ENCODE data around the gene PLEKHH1. TPM values are rescaled to one million over a fixed set of nuclear protein-coding genes. Genes with fewer than 3 reads are reported as not detected.

The PLEKHH1 gene
- total and polyA plus RNA-seq, 2 of the 8 experiments (the other 6 are each of a cell fraction or from before 2014, with no cell fraction given), result 28.3 to 33.3 TPM

DNA sequence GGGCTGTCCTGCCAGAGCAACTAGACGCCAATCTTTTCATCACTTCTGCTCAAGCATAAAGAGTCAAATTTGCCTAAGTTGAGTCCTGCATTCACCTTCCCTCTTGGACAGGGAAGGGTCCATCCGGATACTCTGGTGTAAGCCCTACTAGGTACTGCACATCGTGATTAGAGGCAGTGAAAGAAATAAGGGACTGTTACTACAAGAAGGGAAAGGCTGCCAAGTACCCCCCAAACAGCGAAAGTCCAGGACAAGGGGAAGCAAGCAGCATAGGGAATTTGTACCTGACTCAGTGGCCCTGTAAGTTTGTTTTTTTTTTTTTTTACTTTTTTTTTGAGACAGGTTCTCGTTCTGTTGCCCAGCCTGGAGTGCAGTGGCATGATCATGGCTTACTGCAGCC is 13.7 kb upstream of the PLEKHH1 start:
- H3K14ac ChIP-seq (ENCODE audit: insufficient read length), result no peak overlapping the region
- H3K23ac ChIP-seq (ENCODE audit: insufficient read length), result no peak overlapping the region
- H4K91ac ChIP-seq (replicated peaks; ENCODE audit: insufficient read length, low read length), result no peak overlapping the region
- H3K4ac ChIP-seq (replicated peaks; ENCODE audit: insufficient read length, low read depth, low read length), result no peak overlapping the region
- H3K23me2 ChIP-seq (ENCODE audit: low read depth, low read length), result peaks cover 4% of the 10 kb centered on the region; the same call in 1 of the 2 replicates
- DNase-seq (ENCODE audit: low read depth in 1 of 2, low spot score in 2 of 2) (no peak), FAIRE-seq (no peak)
- no peak overlapping the region for H2BK12ac ChIP-seq (ENCODE audit: low read depth, low read length)
- H2BK15ac ChIP-seq (ENCODE audit: low read length), result no peak overlapping the region
- H2BK5ac ChIP-seq (ENCODE audit: low read depth, low read length), result no peak overlapping the region
- no peak overlapping the region for H2BK20ac ChIP-seq (ENCODE audit: low read length)
- H4K5ac ChIP-seq (ENCODE audit: insufficient read length, low read depth, low read length), result no peak overlapping the region
- no peak overlapping the region for H3K18ac ChIP-seq (ENCODE audit: extremely low read depth, low read length)
- no peak overlapping the region for H2BK120ac ChIP-seq (replicated peaks; ENCODE audit: low read depth, low read length)
- no peak overlapping the region for H3K27ac ChIP-seq (ENCODE audit: low read depth, low read length)
- no peak overlapping the region for H4K8ac ChIP-seq (ENCODE audit: extremely low read depth, insufficient read depth, low read length)
- H2AFZ ChIP-seq (ENCODE audit: low read length), result no peak overlapping the region
- H3K9ac ChIP-seq (replicated peaks in 1 of 4; ENCODE audit: extremely low read depth in 1 of 4, low read depth in 3 of 4, low read length in 3 of 4), result no peak overlapping the region
- peaks cover 7 to 32% (median 24%) of the 10 kb centered on the region in 4 experiments for H3K27me3 ChIP-seq (replicated peaks in 1 of 4; ENCODE audit: control insufficient read depth in 3 of 4, extremely low read depth in 1 of 4, insufficient read depth in 3 of 4, low read length in 3 of 4)
- H3K56ac ChIP-seq (replicated peaks; ENCODE audit: insufficient read length, low read depth, low read length), result no peak overlapping the region
- POLR2A ChIA-PET (ENCODE audit: partially characterized antibody), result interaction anchor here (1.1 to 6.2 kb wide), 2 partner anchors 13 to 52 kb away, joined by 3 to 29 read pairs; partner anchors contain the start of gene PLEKHH1
- 78% methylated on average over 5 of the region's 5 CpGs; no CpG with 5 or more reads in 1 of the 2 experiments for WGBS, 2 experiments (ENCODE audit: extremely low coverage in 1 of 2, insufficient coverage in 1 of 2, insufficient read length in 1 of 2, insufficient replicate concordance in 2 of 2, low coverage in 1 of 2, low lambda C conversion rate in 2 of 2, missing lambda C conversion rate in 1 of 2)
- H3K4me2 ChIP-seq (ENCODE audit: insufficient read depth in 1 of 2, low read depth in 2 of 2, low read length in 2 of 2), result no peak overlapping the region
- no peaks in the 10 kb centered on the region for H3K9me3 ChIP-seq (ENCODE audit: insufficient read depth in 2 of 2, low read depth in 1 of 2, low read length in 1 of 2)
- peaks cover 0 to 3% (median under 1%) of the 10 kb centered on the region in 4 experiments; a peak in 2 of 7 replicates for H3K4me1 ChIP-seq (replicated peaks in 1 of 4; ENCODE audit: control insufficient read depth in 3 of 4, insufficient read depth in 4 of 4, low read length in 3 of 4)
- H3K79me2 ChIP-seq (ENCODE audit: control insufficient read depth in 1 of 2, insufficient read depth in 2 of 2, low read length in 2 of 2), result no peaks in the 10 kb centered on the region
- CTCF ChIA-PET (ENCODE audit: partially characterized antibody), result interaction anchor here (1.6 to 43.6 kb wide), 4 partner anchors 7 to 91 kb away, joined by 4 to 924 read pairs (median 100); no protein-coding TSS in a partner anchor
- H2AK5ac ChIP-seq (ENCODE audit: low read depth, low read length), result no peak overlapping the region
- no peaks in the 10 kb centered on the region for H3K36me3 ChIP-seq (ENCODE audit: control insufficient read depth in 2 of 4, insufficient read depth in 4 of 4, low read length in 3 of 4)
- H3K79me1 ChIP-seq (ENCODE audit: low read depth, low read length), result no peaks in the 10 kb centered on the region
- H3K4me3 ChIP-seq (ENCODE audit: extremely low read depth in 1 of 4, insufficient read depth in 2 of 4, low read depth in 3 of 4, low read length in 4 of 4), result no peak overlapping the region
- peaks cover 0 to 2% of the 10 kb centered on the region in 2 experiments for H4K20me1 ChIP-seq (replicated peaks in 1 of 2; ENCODE audit: control insufficient read depth in 1 of 2, insufficient read depth in 2 of 2, low read length in 2 of 2)
- TF ChIP-seq BACH1 (IDR thresholded peaks at IDR 0.05; ENCODE audit: low read length) (no peak), POLR2A (IDR thresholded peaks at IDR 0.05; ENCODE audit: control extremely low read depth in 1 of 2, low read depth in 2 of 2, low read length in 2 of 2) (no peak), EGR1 (IDR thresholded peaks at IDR 0.05; ENCODE audit: borderline replicate concordance, low read depth, low read length) (no peak), BRCA1 (IDR thresholded peaks at IDR 0.05; ENCODE audit: low read depth, low read length) (no peak), JUND (IDR thresholded peaks at IDR 0.05; ENCODE audit: low read length) (no peak), POU5F1 (IDR thresholded peaks at IDR 0.05; ENCODE audit: low read depth, low read length) (no peak), KDM1A (IDR thresholded peaks at IDR 0.05; ENCODE audit: borderline replicate concordance, low read length) (no peak), RXRA (IDR thresholded peaks at IDR 0.05; ENCODE audit: insufficient read depth, low read depth, low read length) (no peak), E2F6 (IDR thresholded peaks at IDR 0.05) (no peak), NRF1 (IDR thresholded peaks at IDR 0.05; ENCODE audit: low read depth, low read length) (no peak), KDM5A (IDR thresholded peaks at IDR 0.05; ENCODE audit: low read length) (no peak), EP300 (IDR thresholded peaks at IDR 0.05; ENCODE audit: borderline replicate concordance in 1 of 2, low read depth in 2 of 2, low read length in 2 of 2) (no peak), JUN (IDR thresholded peaks at IDR 0.05; ENCODE audit: low read depth, low read length) (no peak)
- TF ChIP-seq, protein P1, sequence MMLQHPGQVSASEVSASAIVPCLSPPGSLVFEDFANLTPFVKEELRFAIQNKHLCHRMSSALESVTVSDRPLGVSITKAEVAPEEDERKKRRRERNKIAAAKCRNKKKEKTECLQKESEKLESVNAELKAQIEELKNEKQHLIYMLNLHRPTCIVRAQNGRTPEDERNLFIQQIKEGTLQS (IDR thresholded peaks at IDR 0.05; ENCODE audit: insufficient read depth, low read depth, low read length), result no peak
